Measurements from ENCODE around the gene SMARCA5.

The SMARCA5 gene

GRCh38 chr4:143488687-143489086 is 24.8 kb upstream of the SMARCA5 start:
- no peak for DNase-seq (ENCODE audit: low read depth)
- no peak for TF ChIP-seq CTCF (conservative IDR thresholded peaks at IDR 0.05; ENCODE audit: low read length)
- no peak overlapping the region for H3K4me3 ChIP-seq (ENCODE audit: low read length)

GRCh38 chr4:143489106-143489505 is 24.4 kb upstream of the SMARCA5 start:
- peak; percentile 33 for DNase-seq (ENCODE audit: low read depth)
- H3K4me3 ChIP-seq (ENCODE audit: low read length), result no peak overlapping the region
- TF ChIP-seq CTCF (conservative IDR thresholded peaks at IDR 0.05; ENCODE audit: low read length), result no peak

GRCh38 chr4:143498021-143498420 is 15.5 kb upstream of the SMARCA5 start:
- TF ChIP-seq CTCF (conservative IDR thresholded peaks at IDR 0.05; ENCODE audit: low read length), result no peak
- no peak overlapping the region for H3K4me3 ChIP-seq (ENCODE audit: low read length)
- no peak for DNase-seq (ENCODE audit: low read depth)

- no peak overlapping the region for H3K4me3 ChIP-seq (ENCODE audit: low read length)
- DNase-seq (ENCODE audit: low read depth), result no peak
- no peak for TF ChIP-seq CTCF (conservative IDR thresholded peaks at IDR 0.05; ENCODE audit: low read length)
Observed at GRCh38 chr4:143502231-143502630, 11.3 kb upstream of the SMARCA5 start.

GRCh38 chr4:143506031-143506430 is 7.5 kb upstream of the SMARCA5 start:
- DNase-seq (ENCODE audit: low read depth), result no peak
- no peak overlapping the region for H3K4me3 ChIP-seq (ENCODE audit: low read length)
- TF ChIP-seq CTCF (conservative IDR thresholded peaks at IDR 0.05; ENCODE audit: low read length), result no peak

GRCh38 chr4:143511906-143512305 is 1.6 kb upstream of the SMARCA5 start:
- no peak overlapping the region for H3K4me3 ChIP-seq (ENCODE audit: low read length)
- TF ChIP-seq CTCF (conservative IDR thresholded peaks at IDR 0.05; ENCODE audit: low read length), result no peak
- DNase-seq (ENCODE audit: low read depth), result no peak

- H3K4me3 ChIP-seq (ENCODE audit: low read length), result peak overlapping the region; percentile 82
- no peak for DNase-seq (ENCODE audit: low read depth)
- no peak for TF ChIP-seq CTCF (conservative IDR thresholded peaks at IDR 0.05; ENCODE audit: low read length)
Observed at GRCh38 chr4:143512978-143513313, 556 bp upstream of the SMARCA5 start.
